RWPE1 (cell line): ENCODE data around the gene TBCK.

Experiments used
- CTCF ChIA-PET: fragments of 350-600 bp; sonication (Branson Sonifier 250); formaldehyde crosslinking; extraction: SDS; loops from one replicate; lab custom pipeline; 2021; lab: Yijun Ruan, JAX
- POLR2A ChIA-PET: fragments of 400-600 bp; formaldehyde crosslinking; extraction: SDS; loops from one replicate; lab custom pipeline; 2020; ENCODE audit warnings: antibody characterized with exemption; ENCODE audit not compliant: low non-redundant PET; lab: Yijun Ruan, JAX
- DNase-seq: peaks from one replicate; pipeline ENCODE4 v3.0.0; 2012; ENCODE audit warnings: low spot score
- H3K27ac ChIP-seq: fragments of 450-650 bp; 2 replicates; pipeline ENCODE4 v1.5.1; 2017
- CTCF ChIP-seq: fragments of 450-650 bp; conservative IDR thresholded peaks from 2 replicates; pipeline ENCODE4 v1.5.1; 2017; ENCODE audit warnings: low read depth, mild to moderate bottlenecking

Gene TBCK

GRCh38 chr4:106268786-106269185 lies 47.2 kb downstream of the TBCK start:
- no peak for DNase-seq
- ChIA-PET CTCF (no interaction called here), POLR2A (no interaction called here)
- no peak for TF ChIP-seq CTCF
- no peak overlapping the region for H3K27ac ChIP-seq

GRCh38 chr4:106266201-106266600 lies 49.8 kb downstream of the TBCK start:
- POLR2A ChIA-PET, result no interaction called here
- CTCF ChIA-PET, result interaction anchor here (0.5 to 1.3 kb wide), 13 partner anchors 8 to 1728 kb away, joined by 3 to 7 read pairs (median 3); partner anchors contain the start of gene TBCK

GRCh38 chr4:106264331-106264728 lies 51.7 kb downstream of the TBCK start:
- POLR2A ChIA-PET, result interaction anchor here (0.6 kb wide), 1 partner anchor 9 kb away, joined by 3 read pairs; no protein-coding TSS in a partner anchor
- DNase-seq, result peak; percentile 8
- CTCF ChIA-PET, result interaction anchor here (0.6 kb wide), 1 partner anchor 454 kb away, joined by 3 read pairs; no protein-coding TSS in a partner anchor
- H3K27ac ChIP-seq, result no peak overlapping the region
- TF ChIP-seq CTCF, result no peak

More at GRCh38 chr4:106266201-106266600, 49.8 kb downstream of the TBCK start:
- DNase-seq, result no peak
- peak; percentile 51 for TF ChIP-seq CTCF
- H3K27ac ChIP-seq, result no peak overlapping the region

GRCh38 chr4:106263594-106264330 lies 52.2 kb downstream of the TBCK start:
- no peak overlapping the region for H3K27ac ChIP-seq
- ChIA-PET CTCF (no interaction called here), POLR2A (no interaction called here)
- no peak for DNase-seq
- no peak for TF ChIP-seq CTCF

GRCh38 chr4:106261980-106262379 lies 54.0 kb downstream of the TBCK start:
- POLR2A ChIA-PET, result no interaction called here
- DNase-seq, result no peak
- no peak overlapping the region for H3K27ac ChIP-seq
- CTCF ChIA-PET, result no interaction called here
- no peak for TF ChIP-seq CTCF

- DNase-seq, result no peak
- POLR2A ChIA-PET, result no interaction called here
- no peak for TF ChIP-seq CTCF
- H3K27ac ChIP-seq, result no peak overlapping the region
- CTCF ChIA-PET, result interaction anchor here (0.6 to 1.0 kb wide), 3 partner anchors 8 to 1281 kb away, joined by 5 to 9 read pairs (median 5); no protein-coding TSS in a partner anchor
These were observed 57.6 kb downstream of the TBCK start for GRCh38 chr4:106258145-106259045.
